Parathyroid adenoma (tissue), 2 donors: ENCODE data around the gene CFAP45.

Experiments used
- H2AFZ ChIP-seq: fragments of 300-600 bp; sonication (generic); one replicate; pipeline ENCODE4 v1.7.0; 2017; ENCODE audit warnings: antibody characterized with exemption, mild to moderate bottlenecking
- H3K27ac ChIP-seq: fragments of 300-600 bp; sonication (generic); one replicate; pipeline ENCODE4 v1.7.0; 2017
- H3K27me3 ChIP-seq: fragments of 300-600 bp; sonication (generic); one replicate; pipeline ENCODE4 v1.7.0; 2017; ENCODE audit warnings: low read length; ENCODE audit not compliant: control insufficient read depth, insufficient read depth
- H3K36me3 ChIP-seq: fragments of 300-600 bp; sonication (generic); one replicate; pipeline ENCODE4 v1.7.0; 2017; ENCODE audit warnings: low read length; ENCODE audit not compliant: control insufficient read depth, insufficient read depth
- H3K4me1 ChIP-seq: fragments of 300-600 bp; sonication (generic); one replicate; pipeline ENCODE4 v1.7.0; 2017; ENCODE audit warnings: control low read depth
- H3K4me2 ChIP-seq: fragments of 300-600 bp; sonication (generic); one replicate; pipeline ENCODE4 v1.7.0; 2017; ENCODE audit warnings: low read length
- H3K4me3 ChIP-seq: fragments of 300-600 bp; sonication (generic); one replicate; pipeline ENCODE4 v1.7.0; 2017; ENCODE audit warnings: low read depth, low read length
- H3K79me2 ChIP-seq: fragments of 300-600 bp; sonication (generic); one replicate; pipeline ENCODE4 v1.7.0; 2017; ENCODE audit warnings: control low read depth
- H3K9ac ChIP-seq: fragments of 300-600 bp; sonication (generic); one replicate; pipeline ENCODE4 v1.7.0; 2017; ENCODE audit warnings: mild to moderate bottlenecking
- H3K9me3 ChIP-seq: fragments of 300-600 bp; sonication (generic); one replicate; pipeline ENCODE4 v1.7.0; 2017; ENCODE audit warnings: low read length; ENCODE audit not compliant: control insufficient read depth
- CTCF ChIP-seq: fragments of 300-600 bp; sonication (generic); IDR thresholded peaks from one replicate; pipeline ENCODE4 v1.7.0; 2017; ENCODE audit warnings: antibody characterized with exemption, mild to moderate bottlenecking
- donor health status: primary hyperparathyroidism.

Gene CFAP45

DNA sequence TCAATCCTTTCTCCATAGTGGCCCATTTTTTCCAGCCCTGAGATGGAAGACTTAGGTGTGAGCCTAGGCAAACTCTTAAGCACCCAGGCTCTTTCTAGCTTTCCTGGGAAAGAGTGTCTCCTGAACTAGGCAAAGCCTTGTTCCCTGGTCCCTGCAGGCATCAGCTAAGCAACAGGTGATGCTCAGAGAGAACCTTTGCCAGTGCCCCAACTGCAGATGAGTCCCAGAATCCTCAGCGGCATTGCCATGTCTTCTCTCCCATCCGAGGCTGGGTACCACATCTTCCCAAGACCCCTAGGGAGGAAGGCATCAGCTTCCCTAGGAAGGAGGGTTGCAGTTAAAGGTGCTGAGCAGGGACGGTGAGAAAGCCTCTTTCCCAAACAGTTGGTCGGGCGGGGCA lies 29.3 kb downstream of the CFAP45 start:
- Histone ChIP-seq H3K27ac (no peak overlapping the region), H3K27me3 (no peaks in the 10 kb centered on the region), H3K4me1 (peaks cover 18% of the 10 kb centered on the region), H3K79me2 (no peaks in the 10 kb centered on the region), H3K4me3 (no peak overlapping the region), H3K9me3 (no peaks in the 10 kb centered on the region), H2AFZ (no peak overlapping the region), H3K9ac (no peak overlapping the region), H3K36me3 (no peaks in the 10 kb centered on the region), H3K4me2 (no peak overlapping the region)
- no peak for TF ChIP-seq CTCF

GRCh38 chr1:159869607-159870006 lies 30.4 kb downstream of the CFAP45 start:
- no peak overlapping the region for H2AFZ ChIP-seq
- no peak overlapping the region for H3K9ac ChIP-seq
- no peak overlapping the region for H3K4me3 ChIP-seq
- H3K4me1 ChIP-seq, result peaks cover 18% of the 10 kb centered on the region
- H3K4me2 ChIP-seq, result no peak overlapping the region
- H3K36me3 ChIP-seq, result no peaks in the 10 kb centered on the region
- H3K79me2 ChIP-seq, result no peaks in the 10 kb centered on the region
- H3K27ac ChIP-seq, result no peak overlapping the region
- no peak for TF ChIP-seq CTCF
- no peaks in the 10 kb centered on the region for H3K9me3 ChIP-seq
- H3K27me3 ChIP-seq, result no peaks in the 10 kb centered on the region

GRCh38 chr1:159869173-159869572 lies 30.8 kb downstream of the CFAP45 start:
- no peak overlapping the region for H3K4me3 ChIP-seq
- H3K27ac ChIP-seq, result no peak overlapping the region
- no peaks in the 10 kb centered on the region for H3K27me3 ChIP-seq
- no peak for TF ChIP-seq CTCF
- H3K9me3 ChIP-seq, result no peaks in the 10 kb centered on the region
- peaks cover 18% of the 10 kb centered on the region for H3K4me1 ChIP-seq
- H3K9ac ChIP-seq, result no peak overlapping the region
- no peaks in the 10 kb centered on the region for H3K79me2 ChIP-seq
- H3K4me2 ChIP-seq, result no peak overlapping the region
- no peak overlapping the region for H2AFZ ChIP-seq
- no peaks in the 10 kb centered on the region for H3K36me3 ChIP-seq

GRCh38 chr1:159868766-159869165 lies 31.2 kb downstream of the CFAP45 start:
- Histone ChIP-seq H3K4me2 (no peak overlapping the region), H2AFZ (no peak overlapping the region), H3K27me3 (no peaks in the 10 kb centered on the region), H3K9ac (no peak overlapping the region), H3K79me2 (no peaks in the 10 kb centered on the region), H3K4me3 (no peak overlapping the region), H3K36me3 (no peaks in the 10 kb centered on the region), H3K9me3 (no peaks in the 10 kb centered on the region), H3K27ac (no peak overlapping the region), H3K4me1 (peaks cover 18% of the 10 kb centered on the region)
- no peak for TF ChIP-seq CTCF

DNA sequence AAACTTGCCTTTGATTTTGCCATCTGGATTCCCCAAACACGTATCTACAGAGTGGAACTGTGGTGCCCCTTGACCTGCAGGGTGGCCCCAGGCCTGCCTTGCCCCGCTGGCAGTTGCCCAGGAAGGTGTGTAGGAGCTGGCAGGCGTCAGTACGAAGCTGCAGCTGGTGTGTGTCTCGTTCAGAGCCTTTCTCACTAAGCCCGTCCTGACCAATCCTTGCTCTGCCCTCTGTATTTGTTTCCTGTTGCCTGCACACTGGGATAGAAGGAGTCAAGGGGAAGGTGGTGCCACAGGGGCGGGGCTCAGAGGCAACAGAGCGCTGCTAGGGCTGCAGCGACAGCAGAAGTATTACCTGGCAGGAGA lies 32.3 kb downstream of the CFAP45 start:
- H3K4me2 ChIP-seq, result peak overlapping the region; percentile 9
- no peak overlapping the region for H3K9ac ChIP-seq
- H3K4me1 ChIP-seq, result peaks cover 18% of the 10 kb centered on the region
- no peaks in the 10 kb centered on the region for H3K9me3 ChIP-seq
- no peaks in the 10 kb centered on the region for H3K27me3 ChIP-seq
- H3K4me3 ChIP-seq, result no peak overlapping the region
- no peak for TF ChIP-seq CTCF
- no peaks in the 10 kb centered on the region for H3K79me2 ChIP-seq
- H2AFZ ChIP-seq, result no peak overlapping the region
- no peaks in the 10 kb centered on the region for H3K36me3 ChIP-seq
- H3K27ac ChIP-seq, result peak overlapping the region; percentile 24
